GM18526 (cell line): ENCODE results near the gene NEDD4L.

ENCODE experiments used
- POLR2A ChIP-seq: IDR thresholded peaks from 3 replicates; pipeline ENCODE4 v1.6.1; 2011; ENCODE audit not compliant: insufficient read length; ENCODE audit errors: extremely low read depth

The NEDD4L gene

DNA sequence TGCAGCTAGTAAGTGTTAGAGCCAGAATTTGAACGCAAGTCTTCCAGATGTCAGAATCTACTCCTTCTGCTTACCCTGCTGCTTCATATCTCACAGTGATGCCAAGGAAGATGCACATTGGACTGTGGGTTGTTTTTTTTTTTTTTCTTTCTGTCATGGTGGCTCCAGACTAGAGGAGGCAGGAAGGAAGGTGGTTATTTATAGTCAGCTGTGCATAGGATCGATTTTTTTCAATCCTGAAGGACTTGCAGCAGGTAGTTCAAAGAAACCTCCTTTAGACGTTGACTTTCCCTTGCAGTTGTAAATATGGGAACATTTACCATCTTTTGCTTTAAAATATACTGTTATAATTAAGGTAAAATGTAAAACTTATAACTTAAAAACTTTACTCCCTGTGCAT, 17.3 kb downstream of the NEDD4L start:
- TF ChIP-seq POLR2A = no peak

DNA sequence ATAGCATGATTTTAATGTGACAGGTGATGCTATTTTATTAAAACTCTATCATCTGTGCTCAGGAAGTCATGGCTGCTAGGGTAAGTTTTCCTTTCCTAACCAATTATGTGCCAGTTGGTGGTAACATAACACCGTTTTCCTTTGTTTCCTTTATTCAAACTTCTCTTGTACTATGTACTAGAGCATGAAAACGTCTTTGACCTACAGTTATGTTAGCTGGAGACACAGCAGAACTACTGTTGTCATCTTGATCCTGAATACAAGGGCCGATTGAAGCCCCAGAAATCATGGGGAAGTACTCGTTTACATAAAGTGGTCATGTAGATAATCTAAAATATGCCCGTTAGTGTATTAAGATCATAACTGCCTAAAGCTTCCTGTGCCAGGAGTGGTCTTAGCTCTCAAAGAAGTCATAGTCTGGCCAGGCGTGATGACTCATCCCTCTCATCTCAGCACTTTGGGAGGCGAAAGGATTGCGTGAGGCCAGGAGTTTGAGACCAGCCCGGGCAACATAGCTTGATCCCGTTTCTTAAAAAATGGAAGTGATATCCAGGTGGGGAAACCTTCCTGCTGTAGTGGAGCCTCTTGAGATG, 20.5 kb downstream of the NEDD4L start:
- no peak for TF ChIP-seq POLR2A

DNA sequence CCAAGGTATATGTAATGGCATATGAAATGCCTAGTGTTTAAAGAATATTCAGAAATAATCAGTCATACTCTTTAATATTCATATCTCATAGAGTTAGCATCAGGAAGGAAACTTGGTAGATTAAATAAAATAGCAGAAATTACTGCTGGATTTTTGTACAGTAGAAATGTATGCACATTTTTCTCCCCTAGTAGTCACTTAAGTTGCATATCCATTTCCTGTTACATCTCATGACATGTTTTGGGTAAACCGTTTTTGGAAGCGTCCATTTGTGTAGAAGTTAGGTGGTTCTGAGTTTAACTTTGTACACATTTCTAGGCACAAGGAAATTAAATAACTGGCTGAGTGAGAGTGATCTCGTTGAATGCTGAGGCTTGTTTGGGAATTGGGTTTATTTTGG, 21.9 kb downstream of the NEDD4L start:
- TF ChIP-seq POLR2A = no peak

DNA sequence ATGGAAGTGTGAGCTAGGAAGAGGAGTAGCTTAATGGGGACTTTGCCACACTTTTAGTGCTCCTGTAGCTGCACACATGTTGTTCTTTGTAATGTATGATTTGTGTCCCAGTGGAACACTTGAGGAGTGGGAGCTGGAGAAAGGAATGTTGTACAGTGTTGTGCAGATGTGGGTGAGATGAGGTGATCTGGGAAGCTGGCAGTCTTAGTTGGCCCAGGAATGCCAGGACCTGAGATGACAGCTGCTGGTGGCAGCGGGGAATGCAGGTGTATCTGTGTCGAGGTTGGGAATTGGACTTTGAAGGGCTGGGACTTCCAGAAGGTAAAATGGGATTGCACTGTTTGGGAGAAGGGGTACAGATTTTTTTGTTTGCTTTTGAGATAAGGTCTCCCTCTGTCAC, 23.6 kb downstream of the NEDD4L start:
- no peak for TF ChIP-seq POLR2A

DNA sequence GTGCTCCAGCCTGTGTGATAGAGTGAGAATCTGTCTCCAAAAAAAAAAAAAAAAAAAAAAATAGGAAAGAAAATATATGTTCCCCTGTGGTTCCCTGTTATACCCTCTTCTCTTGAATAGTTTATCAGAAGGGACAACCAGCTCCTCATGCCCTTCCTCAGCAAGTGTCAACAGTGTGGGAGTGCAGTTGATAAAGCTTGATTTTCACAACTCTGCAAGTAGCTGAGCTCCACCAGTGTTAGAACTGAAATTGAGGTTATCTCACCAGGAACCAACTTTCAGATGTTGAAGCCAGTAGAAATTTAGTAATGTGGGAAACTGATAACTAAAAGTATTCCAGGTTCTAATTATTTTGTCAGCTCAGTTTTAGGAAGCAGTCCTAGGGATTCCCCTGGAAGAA, 25.1 kb downstream of the NEDD4L start:
- TF ChIP-seq POLR2A = no peak

DNA sequence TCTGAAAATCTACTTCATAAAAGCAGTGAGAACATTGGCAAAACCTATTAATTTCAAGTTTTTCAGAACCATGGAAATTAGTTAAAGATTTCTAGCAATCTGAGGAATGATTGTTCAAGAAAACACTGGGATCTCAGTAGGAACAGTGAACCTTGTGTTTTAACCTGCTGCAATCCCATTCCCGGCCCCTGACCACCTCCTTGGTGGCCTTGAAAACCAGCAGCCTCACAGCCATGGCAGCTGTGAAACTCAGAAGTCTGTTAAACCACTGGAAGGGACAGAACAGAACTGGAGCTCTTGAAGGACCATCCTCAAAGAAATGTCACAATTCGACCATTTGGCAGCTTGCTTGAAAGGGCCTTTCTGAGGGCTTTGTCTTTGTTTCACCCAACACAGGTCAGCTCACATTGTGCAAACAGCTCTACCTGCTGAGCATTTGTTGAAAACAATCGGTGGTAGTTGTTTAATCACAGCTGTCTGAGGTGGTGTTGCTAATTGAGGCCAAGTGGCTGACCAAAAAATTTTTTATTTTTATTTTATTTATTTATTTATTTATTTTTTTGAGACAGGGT, 25.8 kb downstream of the NEDD4L start:
- no peak for TF ChIP-seq POLR2A

DNA sequence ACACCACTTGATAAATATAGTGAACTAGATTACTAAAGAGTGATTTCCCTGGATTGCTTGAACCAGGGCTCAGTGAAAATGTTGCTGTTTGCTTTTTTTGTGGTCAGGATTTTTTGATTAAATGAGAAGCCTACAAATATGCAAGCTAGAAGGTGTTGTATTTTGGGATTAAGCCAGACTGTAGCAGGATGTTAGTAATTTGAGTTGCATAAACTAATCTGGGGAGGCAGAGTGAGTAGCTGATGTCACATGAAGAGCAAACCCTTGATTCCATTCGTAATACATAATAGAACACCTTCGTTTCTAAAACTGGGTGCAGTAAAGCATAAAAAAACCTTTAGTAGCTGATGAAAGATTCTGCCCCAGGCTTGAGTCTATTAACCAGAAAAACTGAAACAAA, 32.0 kb downstream of the NEDD4L start:
- no peak for TF ChIP-seq POLR2A

DNA sequence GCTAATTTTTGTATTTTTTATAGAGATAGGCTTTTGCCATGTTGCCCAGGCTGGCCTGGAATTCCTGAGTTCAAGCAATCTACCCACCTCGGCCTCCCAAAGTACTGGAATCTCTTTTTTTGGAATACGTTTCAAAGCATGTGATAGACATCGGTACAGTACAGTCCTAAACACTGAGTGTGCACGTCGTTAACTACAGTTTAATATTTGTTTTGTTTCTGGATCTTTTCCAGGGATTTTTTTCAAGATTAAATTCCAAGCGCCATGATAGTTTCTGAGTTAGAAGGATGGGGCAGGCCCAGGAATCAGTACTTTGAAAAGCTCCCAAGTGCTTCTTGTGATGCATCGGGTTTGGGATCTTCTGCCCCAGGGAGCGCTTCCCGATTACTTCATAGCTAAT, 33.3 kb downstream of the NEDD4L start:
- no peak for TF ChIP-seq POLR2A

DNA sequence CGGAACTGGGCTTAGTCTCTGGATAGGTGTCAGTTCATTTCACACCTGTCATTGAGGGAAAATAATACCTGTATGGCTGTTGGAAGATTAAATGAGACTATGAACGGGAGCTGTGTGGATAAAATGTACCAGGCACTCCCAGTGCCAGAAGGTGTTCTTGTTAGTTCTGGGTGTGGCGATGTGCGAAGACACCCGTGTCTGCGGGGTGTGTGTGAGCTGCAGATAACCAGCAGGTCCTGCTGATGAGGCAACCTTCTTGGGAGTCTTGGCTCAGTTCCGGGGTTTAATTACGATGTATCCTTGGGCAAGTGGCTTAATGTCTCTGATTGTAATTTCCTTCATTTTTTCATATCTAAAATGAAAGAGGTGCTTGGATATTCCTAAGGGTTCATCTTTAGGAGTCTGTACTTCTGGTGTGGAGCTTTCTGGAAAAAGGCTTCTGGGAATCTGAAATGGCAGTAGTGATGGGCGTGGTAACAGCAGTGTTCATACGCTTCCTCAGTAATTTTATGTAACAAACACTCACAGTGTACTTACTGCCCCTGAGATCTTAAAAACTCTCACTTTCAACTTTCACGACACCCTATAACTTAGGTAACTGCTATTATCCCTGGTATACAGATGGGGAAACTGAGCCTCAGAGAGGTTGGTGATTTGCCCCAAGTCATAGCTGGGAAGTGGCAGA, 35.0 kb downstream of the NEDD4L start:
- TF ChIP-seq POLR2A = no peak

DNA sequence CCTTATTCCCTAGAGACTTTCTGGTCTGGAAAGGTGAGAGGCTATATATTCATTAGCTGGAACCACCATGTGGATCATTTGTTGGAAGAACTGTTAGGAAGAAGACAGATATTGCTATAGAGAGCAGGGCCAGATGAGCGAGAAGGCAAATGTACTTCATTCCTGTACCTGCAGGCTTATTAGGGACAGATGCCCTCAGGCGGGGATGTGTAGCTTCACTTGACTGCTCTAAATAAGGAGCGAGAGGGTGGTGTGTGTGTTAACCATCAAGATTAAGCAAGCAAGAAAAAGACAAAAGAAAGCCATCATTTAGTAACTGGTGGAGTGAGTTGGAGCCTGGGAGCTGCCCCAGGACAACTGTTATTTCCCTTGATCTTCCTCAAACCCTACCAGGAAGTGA, 36.4 kb downstream of the NEDD4L start:
- no peak for TF ChIP-seq POLR2A

DNA sequence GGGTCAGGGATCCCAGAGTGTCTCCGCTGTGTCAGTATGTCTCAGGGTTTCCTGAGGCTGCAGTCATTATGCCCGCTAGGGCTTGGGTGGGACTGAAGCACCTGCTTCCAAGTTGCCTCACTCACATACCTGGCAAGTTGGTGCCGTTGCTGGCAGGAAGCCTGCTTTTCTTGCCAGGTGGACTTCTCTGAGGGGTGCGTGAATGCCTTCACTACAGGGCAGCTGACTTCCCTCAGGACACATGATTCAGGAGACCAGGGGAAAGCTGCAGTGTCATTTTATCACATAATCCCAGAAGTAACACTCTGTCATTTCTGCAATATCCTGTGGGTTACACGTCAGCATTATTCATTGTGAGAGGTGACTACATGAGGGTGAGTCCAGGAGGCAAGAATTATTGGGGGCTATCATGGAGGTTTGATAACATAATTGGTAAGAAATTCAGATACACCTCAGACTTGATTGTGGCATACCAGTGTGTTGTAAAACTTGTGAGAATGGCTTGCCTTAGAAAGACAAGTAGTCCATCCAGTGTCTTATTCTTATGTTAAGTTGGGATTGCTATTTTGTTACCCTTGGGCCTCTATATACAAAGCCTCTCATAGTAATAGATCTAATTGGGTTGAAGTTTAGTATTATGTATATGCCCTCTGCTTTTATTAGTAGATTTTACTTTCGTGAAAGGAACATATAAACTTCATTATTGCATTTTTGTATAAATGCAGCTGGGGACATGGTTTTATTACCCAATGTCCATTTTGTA, 44.1 kb downstream of the NEDD4L start:
- no peak for TF ChIP-seq POLR2A

DNA sequence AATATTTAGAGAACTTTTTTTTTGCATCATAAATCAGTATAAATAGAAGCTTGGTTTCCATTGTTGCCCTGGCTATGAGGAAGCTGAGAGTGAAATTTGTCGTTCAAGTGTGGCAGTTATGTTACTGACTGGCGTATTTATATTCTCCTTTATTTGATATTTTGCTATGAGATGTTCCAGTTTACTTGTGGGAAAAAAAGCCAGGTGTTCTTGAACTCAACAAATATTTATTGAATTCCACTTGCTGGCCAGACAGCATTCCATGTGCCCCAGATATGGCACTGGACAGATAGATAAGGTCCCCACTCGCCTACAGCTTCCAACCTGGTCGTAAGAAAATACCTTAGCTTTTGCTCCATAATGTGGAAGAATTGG, 44.7 kb downstream of the NEDD4L start:
- no peak for TF ChIP-seq POLR2A

DNA sequence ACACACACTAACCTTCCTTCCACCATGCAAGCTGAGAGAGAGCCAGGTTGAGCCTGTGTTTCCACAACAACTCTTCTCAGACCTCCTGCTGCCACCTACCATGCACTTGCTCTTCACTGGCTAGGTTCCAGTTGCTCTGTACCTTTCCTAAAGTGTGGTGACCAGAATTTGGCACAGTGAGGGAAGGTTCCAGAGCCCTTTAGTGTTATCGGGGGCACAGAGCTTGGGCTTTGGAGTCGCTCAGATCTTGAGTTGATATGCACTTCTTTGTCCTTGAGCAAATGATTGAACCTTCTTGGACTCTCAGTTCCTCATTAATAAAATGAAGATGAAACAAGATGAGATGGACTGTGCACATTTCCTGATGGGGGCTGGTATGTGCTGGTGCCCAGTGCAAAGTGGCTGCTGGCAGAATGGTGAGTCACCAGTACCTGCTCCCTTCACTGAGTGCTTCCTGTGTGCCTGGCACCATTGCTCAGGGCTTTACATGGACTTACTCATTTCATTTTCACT, 47.1 kb downstream of the NEDD4L start:
- no peak for TF ChIP-seq POLR2A

DNA sequence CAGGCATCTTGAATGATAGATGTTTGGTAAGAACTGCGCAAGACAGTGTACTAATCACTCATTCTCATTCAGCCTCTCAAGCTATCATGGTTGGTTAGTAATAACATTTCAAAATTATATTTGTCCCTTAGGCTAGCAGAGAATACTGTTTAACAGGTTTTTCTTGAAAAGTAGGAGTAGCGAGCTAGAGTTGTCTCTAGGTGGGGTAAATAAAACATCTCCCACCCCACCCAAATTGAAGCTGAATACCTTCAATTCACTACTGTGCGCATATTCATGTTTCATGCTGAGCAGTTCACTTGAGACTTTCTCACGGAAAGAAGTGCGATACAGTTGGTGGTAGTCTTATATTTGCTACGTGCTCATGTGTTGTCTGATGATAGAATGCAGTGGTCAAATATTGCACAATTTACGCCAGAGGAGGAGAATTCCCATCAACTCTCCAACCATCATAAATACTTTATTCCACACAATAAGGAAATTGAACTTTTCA, 49.3 kb downstream of the NEDD4L start:
- TF ChIP-seq POLR2A = no peak

DNA sequence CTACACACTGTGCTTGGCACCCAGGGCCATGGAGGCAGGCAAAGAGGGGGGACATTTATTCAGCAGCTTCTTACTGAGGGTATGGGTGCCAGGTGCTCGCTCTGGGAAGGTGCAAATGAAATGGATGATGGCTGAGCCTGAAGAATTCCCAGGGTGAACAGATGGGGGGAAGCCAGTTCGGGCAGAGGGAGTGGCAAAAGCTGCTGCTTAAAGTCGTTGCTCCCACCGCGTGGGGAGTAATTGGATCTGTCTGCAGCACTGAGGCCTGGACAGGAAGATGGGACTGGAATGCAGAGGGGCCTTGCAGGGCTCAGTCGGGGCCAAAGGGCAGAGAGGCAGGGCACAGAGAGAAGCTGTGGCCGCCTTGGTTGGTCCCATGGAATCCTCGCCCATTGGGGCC, 51.2 kb downstream of the NEDD4L start:
- no peak for TF ChIP-seq POLR2A

DNA sequence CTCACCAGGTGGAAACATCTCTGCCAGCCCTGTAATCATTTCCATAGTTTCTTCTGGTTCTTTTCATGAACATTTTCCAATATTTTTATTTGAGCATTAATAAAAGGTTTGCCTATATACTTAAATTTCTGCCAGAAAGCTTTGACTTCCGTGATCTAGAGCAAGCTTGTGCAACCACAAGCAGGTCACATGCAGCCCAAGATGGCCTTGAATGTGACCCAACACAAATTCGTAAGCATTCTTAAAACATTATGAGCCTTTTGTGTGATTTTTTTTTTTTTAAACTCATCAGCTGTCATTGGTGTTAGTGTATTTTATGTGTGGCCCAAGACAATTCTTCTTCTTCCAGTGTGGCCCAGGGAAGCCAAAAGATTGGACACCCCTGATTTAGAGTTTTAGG, 51.6 kb downstream of the NEDD4L start:
- no peak for TF ChIP-seq POLR2A
